Right cardiac atrium (tissue), 5 donors: Measurements from ENCODE around the gene CCDC88C. TPM values are rescaled to one million over a fixed set of nuclear protein-coding genes. Genes with fewer than 3 reads are reported as not detected.
"Not testable (repeated sequence)": the region's sequence is repeated elsewhere in the genome, so short reads cannot be mapped to it uniquely, and the experiment has no call there.

ENCODE experiments used
- ATAC-seq, 2 donors: fragments of 200-7000 bp; cut with Tn5 transposase; one replicate each; pipeline versions ENCODE4 v1.8.0 to v1.9.1; 2020; ENCODE audit warnings: moderate library complexity in 2 of 2, mild to moderate bottlenecking in 1 of 2
- DNase-seq, 3 donors: peaks; one replicate each; pipeline ENCODE4 v3.0.0-alpha.2; 2020
- H3K27ac ChIP-seq: one replicate; pipeline ENCODE4 v1.5.1; 2013; ENCODE audit warnings: mild to moderate bottlenecking, low read length, control low read depth, moderate library complexity
- H3K27me3 ChIP-seq: one replicate; pipeline ENCODE4 v1.6.1; 2013; ENCODE audit not compliant: control insufficient read depth, insufficient read depth
- H3K4me1 ChIP-seq: one replicate; pipeline ENCODE4 v1.6.1; 2013; ENCODE audit warnings: low read length; ENCODE audit not compliant: control insufficient read depth, insufficient read depth
- H3K4me3 ChIP-seq: one replicate; pipeline ENCODE4 v1.5.1; 2013; ENCODE audit warnings: low read length, control low read depth
- H3K9me3 ChIP-seq: one replicate; pipeline ENCODE4 v1.6.1; 2013; ENCODE audit warnings: low read length; ENCODE audit not compliant: control insufficient read depth
- WGBS: extraction: QIAGEN DNeasy Blood & Tissue Kit; methylation state at CpG from one replicate; pipeline ENCODE4 v1.1.7; 2013; 5-methylcytosine and 5-hydroxymethylcytosine counted together
- intact Hi-C, 4 donors: fragments of 100-400 bp; cut with DNase I; formaldehyde crosslinking; loops; one replicate each; pipeline versions ENCODE4 v1.11.0 to v1.14.0; 2022 to 2023
- polyA plus RNA-seq: library from polyadenylated mRNA; stranded (reverse); fragments of 200-250 nt; gene quantifications from one replicate; pipeline ENCODE4 v1.2.3, GENCODE V29; 2013
- total RNA-seq, 4 donors: library from RNA; stranded (reverse); fragmentation: NEBNext Ultra II Directional; extraction: Animal tissue kit (Norgen Biotek cat#: 25700); gene quantifications; one replicate each; pipeline ENCODE4 v1.2.1, GENCODE V29; 2021
- donor health status: healthy with polysubstance abuse.
- donor health status: DM: no; HTN: yes; CAD: no.
- donor health status: DM: no; HTN: no; CAD: no.
- donor health status: DM: no; HTN: yes; CAD: no; lungs with severe emphysema.
- donor health status: DM: yes; HTN: yes; CAD: no.

The CCDC88C gene
- total and polyA plus RNA-seq, 5 donors, result 2.5 to 5.4 (median 4.3) TPM

DNA sequence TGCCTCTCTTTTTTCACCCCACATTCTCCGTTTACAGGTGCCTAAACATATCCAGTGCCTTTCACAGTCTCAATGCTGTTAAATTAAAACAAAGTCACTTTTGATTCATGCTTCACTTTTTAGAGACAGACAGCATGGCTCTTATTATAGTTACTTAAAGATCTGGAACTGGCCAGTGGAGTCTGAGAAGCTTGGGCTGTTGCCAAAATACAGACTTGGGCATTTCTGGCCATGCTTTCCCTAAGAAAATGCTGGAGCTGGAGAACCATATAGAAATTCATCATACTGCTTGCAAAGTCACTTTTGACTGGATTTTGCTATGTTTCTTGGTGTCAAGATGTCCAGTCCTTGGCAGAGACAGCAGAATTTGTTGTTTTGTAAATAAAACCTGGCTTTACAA, 161.0 kb downstream of the CCDC88C start:
- Histone ChIP-seq H3K27me3 (no peaks in the 10 kb centered on the region), H3K4me3 (no peak overlapping the region), H3K27ac (no peak overlapping the region), H3K4me1 (peaks cover 3% of the 10 kb centered on the region), H3K9me3 (no peaks in the 10 kb centered on the region)
- DNase-seq (no peak), ATAC-seq (no peak)
- 61% methylated on average over 1 of the region's 1 CpG for WGBS
- intact Hi-C loops, result no loop called here

DNA sequence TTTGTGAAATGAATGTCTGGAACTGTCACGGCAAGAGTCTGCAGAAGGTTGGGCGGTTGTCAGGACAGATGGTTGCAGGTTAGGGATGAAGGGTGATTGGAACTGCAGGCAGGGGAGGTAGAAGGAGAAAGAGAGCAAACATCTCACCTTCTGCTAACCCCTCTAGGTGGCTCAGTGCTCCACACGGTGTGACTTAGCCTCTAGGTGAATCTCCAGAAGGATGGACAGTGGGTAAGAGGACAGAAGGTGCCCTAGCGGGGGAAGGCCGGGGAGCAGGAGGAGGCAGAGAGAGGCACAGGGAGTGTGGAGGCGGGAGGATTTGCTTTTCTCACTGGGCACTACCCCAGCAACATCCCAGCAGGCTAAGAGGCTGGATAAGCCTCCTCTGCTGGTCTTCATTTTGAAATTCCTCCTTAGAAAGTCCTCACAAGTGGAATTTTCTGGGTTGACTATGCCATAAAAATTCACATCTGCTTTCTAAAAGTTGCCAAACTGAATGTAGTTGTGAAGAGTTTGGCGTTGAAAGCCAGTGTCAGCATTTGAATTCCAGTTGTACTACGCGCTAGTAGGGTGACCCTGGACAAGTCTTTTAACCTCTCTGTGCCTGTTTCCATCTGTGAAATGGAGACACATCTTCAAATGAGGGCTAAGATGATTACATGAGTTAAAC, 162.5 kb downstream of the CCDC88C start:
- Histone ChIP-seq H3K27ac (no peak overlapping the region), H3K9me3 (no peaks in the 10 kb centered on the region), H3K4me3 (no peak overlapping the region), H3K4me1 (peaks cover 3% of the 10 kb centered on the region), H3K27me3 (no peaks in the 10 kb centered on the region)
- ATAC-seq (no peak), DNase-seq (no peak)
- intact Hi-C loops, result no loop called here
- WGBS, result 76% methylated on average over 9 of the region's 9 CpGs

DNA sequence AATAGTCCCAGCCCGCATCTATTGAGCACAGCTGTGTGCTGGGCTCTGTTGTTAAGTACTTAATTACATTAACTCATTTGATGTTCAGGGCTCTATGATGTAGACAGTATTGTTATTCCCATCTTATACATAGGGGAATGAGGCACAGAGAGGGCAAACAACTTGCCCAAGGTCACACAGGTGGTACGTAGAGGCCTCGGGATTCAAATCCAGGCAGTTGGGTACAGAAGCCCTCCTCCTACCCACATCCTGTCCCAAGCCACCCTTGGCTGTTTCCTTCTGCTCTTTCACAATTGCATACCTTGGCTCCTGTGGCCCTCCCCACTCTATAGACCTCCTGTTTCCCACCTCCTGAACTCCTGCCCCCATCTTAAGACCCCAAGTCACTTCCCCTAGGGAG, 163.2 kb downstream of the CCDC88C start:
- Histone ChIP-seq H3K4me1 (peaks cover 3% of the 10 kb centered on the region), H3K4me3 (no peak overlapping the region), H3K9me3 (no peaks in the 10 kb centered on the region), H3K27ac (no peak overlapping the region), H3K27me3 (no peaks in the 10 kb centered on the region)
- intact Hi-C loops, result no loop called here
- no peak for ATAC-seq
- WGBS, result 78% methylated on average over 3 of the region's 3 CpGs
- no peak for DNase-seq

DNA sequence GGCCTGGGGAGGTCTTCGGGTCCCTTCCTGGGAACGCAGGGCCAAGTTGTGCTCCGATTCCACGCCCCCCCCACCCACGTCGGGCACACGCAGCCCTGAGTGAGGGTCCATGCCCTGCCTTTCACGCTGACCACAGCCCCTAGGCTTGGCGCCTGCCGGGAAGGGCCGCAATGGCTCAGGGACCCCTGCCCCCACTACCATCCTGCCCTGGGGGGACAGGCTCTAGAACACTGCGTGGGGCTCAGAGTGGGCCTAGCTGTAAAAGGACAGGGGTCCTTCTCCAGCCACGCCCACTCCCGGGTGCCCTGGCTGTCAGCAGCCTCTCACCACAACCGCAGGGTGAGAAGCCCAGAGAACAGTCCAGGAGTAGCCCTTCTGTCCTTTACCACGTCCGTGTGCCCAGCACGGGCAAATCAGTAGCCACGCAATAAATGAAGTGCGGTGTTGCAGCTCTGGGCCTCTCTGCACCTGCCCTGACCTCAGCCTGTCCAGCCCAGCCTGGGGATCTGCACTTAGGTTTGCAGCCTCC, 163.8 kb downstream of the CCDC88C start:
- H3K27ac ChIP-seq, result no peak overlapping the region
- DNase-seq (peak in 2 of 3 donors; percentile 60 to 69), ATAC-seq (peak; percentile 19 to 39)
- H3K4me1 ChIP-seq, result peaks cover 3% of the 10 kb centered on the region
- H3K27me3 ChIP-seq, result no peaks in the 10 kb centered on the region
- H3K9me3 ChIP-seq, result no peaks in the 10 kb centered on the region
- 35% methylated on average over 20 of the region's 20 CpGs for WGBS
- H3K4me3 ChIP-seq, result peak overlapping the region; percentile 61
- intact Hi-C loops, result no loop called here

DNA sequence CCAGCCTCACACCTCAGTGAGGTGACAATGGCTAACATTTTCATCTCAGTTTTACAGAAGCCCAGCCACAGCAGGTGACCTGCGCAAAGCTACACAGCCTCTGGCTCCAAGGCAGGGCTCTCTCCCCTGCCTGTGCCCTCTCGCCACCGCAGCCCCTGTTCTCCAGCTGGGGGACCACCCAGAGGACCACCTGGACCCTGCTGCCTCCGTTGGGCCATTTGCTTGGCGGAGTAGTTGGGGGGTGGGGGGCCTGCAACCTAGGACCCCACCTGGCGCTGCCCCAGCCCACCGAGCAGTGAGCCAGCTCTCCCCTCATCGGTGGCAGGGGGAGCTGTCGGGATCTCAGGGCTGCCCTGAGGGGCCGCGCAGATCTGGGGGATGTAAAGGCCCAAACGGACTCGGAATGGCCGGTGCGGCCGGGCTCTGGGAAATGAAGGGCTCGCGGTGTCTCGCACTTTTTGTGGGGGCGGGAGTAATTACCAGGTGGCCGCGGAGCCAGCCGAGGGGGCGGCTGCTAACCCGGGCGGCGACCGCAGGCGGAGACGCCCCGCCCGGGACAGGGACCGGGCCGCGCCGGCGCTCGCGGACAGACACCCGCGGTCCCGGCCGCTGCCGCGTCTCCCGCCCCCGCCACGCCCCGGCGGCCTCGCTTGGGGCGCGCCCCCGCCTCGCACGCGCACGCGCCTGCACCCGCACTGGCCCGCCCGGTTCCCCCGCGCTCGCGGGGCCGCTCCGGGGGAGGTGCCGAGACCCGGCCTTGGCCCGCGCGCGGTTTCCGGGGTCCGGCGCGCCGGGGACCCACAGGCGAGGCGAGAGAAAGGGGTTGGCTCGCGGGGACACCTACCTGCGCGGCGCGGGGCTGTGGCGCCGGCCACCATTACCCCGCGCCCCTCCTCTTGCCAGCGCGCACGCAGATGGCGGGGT, 164.5 kb downstream of the CCDC88C start:
- Histone ChIP-seq H3K27me3 (no peaks in the 10 kb centered on the region), H3K4me1 (peaks cover 3% of the 10 kb centered on the region), H3K4me3 (peak overlapping the region; percentile 61), H3K27ac (no peak overlapping the region), H3K9me3 (no peaks in the 10 kb centered on the region)
- peak in 2 of 3 donors; percentile 78 to 81 for DNase-seq
- intact Hi-C loops, result no loop called here
- ATAC-seq, result peak; percentile 58 to 62
- WGBS, result 3% methylated on average over 95 of the region's 95 CpGs

DNA sequence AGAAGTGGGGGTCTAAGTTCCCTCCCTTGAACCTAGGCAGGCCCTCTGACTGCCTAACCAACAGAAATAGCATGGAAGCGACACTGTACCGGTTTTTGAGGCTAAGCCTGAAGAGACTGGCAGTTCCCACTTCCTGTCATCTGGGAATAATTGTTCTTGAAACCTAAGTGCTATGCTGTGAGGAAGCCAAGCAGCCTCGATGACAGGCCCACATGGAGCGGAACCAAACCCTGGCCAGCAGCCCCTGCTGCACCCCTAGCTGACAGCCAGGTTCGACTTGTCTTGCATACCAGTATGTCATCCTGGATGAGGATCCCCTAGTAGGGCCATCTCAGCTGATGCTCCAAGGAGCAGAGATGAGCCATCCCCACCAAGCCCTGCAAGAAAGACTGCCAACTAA, 166.7 kb downstream of the CCDC88C start:
- intact Hi-C loops, result no loop called here
- 43% methylated on average over 5 of the region's 5 CpGs for WGBS
- Histone ChIP-seq H3K27ac (no peak overlapping the region), H3K4me3 (no peak overlapping the region), H3K4me1 (peaks cover 3% of the 10 kb centered on the region), H3K9me3 (no peaks in the 10 kb centered on the region), H3K27me3 (no peaks in the 10 kb centered on the region)
- DNase-seq, result peak in 1 of 3 donors; percentile 55
- ATAC-seq, result no peak

DNA sequence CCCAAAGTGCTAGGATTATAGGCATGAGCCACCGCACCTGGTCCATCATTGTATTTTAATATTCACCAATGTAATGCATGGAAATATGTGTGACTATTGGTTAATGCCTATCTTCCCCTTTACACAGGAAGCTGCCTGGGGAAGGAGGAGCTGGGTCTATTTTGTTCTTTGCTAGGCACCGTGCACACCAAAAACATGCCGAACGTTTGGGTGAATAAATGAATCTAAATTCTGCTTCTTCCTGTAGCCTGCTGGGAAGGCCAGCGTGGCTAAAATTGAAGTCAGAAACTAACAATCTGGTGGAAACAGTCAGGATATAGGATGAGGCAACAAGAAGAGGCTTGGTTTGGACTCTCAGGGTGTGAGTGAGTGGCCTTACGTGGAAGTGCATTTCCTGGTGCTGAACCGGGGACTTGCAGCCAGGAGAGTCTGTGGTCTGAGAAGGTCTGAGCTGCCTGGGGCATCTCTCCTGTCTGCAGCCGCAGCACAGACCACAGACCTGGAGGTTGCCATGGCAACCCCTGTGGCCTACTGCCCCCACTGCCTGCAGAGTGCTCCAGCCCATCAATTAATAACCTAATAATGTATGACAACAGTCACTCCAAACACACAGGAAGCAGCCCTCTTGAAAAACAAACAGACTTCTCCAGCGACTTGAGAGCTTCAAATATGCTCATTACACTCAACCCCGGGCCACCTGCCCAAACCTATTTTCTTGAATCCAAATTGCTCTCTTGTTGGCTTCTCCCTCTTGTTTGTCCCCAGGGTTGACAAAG, 167.6 kb downstream of the CCDC88C start:
- no peak for ATAC-seq
- Histone ChIP-seq H3K27ac (no peak overlapping the region), H3K9me3 (no peaks in the 10 kb centered on the region), H3K4me3 (no peak overlapping the region), H3K27me3 (no peaks in the 10 kb centered on the region), H3K4me1 (peaks cover 3% of the 10 kb centered on the region)
- 63% methylated on average over 10 of the region's 10 CpGs for WGBS
- DNase-seq, result peak in 1 of 3 donors; percentile 58
- intact Hi-C loops, result no loop called here

DNA sequence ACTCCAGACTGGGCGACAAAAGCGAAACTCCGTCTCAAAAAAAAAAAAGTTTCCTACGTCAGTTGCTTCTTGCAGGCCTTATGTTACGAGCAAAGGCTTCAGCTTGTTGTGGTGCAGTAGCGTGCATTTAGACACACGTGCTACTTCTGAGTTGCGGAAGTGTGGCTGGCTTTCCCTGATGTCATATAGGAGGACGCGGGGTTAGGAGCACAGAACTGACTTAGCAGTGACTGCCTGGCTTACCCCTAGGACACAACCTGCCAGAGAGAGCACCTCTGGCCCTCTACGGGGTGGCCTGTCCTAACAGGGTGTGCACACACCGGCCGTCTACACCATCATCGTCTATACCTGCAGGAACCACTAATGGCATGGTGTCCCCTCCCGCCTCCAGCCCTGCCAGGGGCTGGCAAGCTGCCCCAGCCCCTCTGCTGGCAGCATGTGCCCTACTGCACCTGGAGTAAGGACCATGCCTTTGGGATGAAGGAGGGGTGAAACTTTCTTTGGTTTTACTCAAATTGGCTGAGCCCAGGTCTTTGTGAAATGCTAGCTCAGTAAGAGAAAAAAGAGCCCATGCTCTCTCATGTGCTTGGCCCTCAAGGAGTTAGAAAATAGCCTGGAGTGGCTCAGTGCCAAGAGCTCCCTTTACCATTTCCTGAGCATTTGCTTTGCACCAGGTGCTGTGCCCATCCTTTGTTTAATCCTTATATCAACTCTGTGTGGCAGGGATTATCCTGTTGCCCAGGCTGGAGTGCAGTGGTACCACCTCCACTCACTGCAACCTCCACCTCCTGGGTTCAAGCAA, 171.4 kb downstream of the CCDC88C start:
- Histone ChIP-seq H3K4me3 (no peak overlapping the region), H3K27me3 (no peaks in the 10 kb centered on the region), H3K27ac (no peak overlapping the region), H3K4me1 (peaks cover 3% of the 10 kb centered on the region), H3K9me3 (no peaks in the 10 kb centered on the region)
- DNase-seq (no peak), ATAC-seq (no peak)
- intact Hi-C loops, result no loop called here
- 94% methylated on average over 15 of the region's 15 CpGs for WGBS

DNA sequence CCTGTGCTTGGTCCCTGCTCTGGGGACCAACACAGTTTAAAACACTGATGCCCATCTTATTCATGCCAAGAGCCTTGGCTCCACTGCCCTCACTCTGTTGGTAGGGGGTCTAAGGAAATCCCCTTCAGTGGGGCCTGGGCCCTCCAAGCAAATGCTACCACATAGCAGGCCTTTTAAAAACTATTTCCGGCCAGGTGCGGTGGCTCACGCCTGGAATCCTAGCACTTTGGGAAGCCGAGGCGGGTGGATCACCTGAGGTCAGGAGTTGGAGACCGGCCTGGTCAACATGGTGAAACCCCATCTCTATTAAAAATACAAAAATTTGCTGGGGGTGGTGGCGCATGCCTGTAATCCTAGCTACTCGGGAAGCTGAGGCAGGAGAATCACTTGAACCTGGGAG, 172.0 kb downstream of the CCDC88C start:
- DNase-seq, intact Hi-C loops, ATAC-seq, H3K9me3 ChIP-seq, H3K4me3 ChIP-seq, H3K27me3 ChIP-seq, H3K27ac ChIP-seq, H3K4me1 ChIP-seq: not testable (repeated sequence)
- 97% methylated on average over 8 of the region's 8 CpGs for WGBS

DNA sequence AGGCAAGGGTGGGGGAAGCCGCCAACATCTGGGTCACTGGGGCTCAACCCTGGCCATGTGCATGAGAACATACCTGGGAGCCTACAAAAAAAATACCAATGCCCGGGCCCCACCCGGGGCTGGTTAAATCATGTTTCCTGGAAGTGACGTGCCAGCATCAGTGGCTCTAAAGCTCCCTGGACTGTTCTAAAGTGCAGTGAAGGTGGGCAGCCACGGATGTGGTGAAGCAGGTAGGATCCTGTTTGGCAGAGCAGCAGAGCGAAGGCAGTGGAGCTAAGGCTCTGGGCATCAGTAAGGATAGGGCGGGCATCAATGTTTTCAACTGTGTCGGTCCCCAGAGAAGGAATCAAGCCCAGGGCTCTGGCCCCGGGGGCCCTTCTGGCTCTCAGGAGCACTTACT, 172.6 kb downstream of the CCDC88C start:
- H3K9me3 ChIP-seq, result no peaks in the 10 kb centered on the region
- no peaks in the 10 kb centered on the region for H3K27me3 ChIP-seq
- no peak overlapping the region for H3K4me3 ChIP-seq
- ATAC-seq, result peak in 1 of 2 donors; percentile 10
- intact Hi-C loops, result no loop called here
- 83% methylated on average over 9 of the region's 9 CpGs for WGBS
- peak in 1 of 3 donors; percentile 47 for DNase-seq
- no peak overlapping the region for H3K27ac ChIP-seq
- H3K4me1 ChIP-seq, result peaks cover 3% of the 10 kb centered on the region
